GM12892 (cell line): ENCODE measurements around the gene WDFY2.

Source experiments
- POLR2A ChIP-seq: IDR thresholded peaks from 2 replicates; pipeline ENCODE4 v1.6.1; 2011; ENCODE audit warnings: low read depth, low read length, control low read depth
- TAF1 ChIP-seq: IDR thresholded peaks from 2 replicates; pipeline ENCODE4 v1.6.1; 2011; ENCODE audit warnings: low read depth, mild to moderate bottlenecking, control low read depth, low read length, borderline replicate concordance

GRCh38 chr13:51801631-51802099 lies 217.4 kb downstream of the WDFY2 start:
- TF ChIP-seq TAF1 (no peak), POLR2A (no peak)
